Measurements from ENCODE around the gene PTPRG.

DNA sequence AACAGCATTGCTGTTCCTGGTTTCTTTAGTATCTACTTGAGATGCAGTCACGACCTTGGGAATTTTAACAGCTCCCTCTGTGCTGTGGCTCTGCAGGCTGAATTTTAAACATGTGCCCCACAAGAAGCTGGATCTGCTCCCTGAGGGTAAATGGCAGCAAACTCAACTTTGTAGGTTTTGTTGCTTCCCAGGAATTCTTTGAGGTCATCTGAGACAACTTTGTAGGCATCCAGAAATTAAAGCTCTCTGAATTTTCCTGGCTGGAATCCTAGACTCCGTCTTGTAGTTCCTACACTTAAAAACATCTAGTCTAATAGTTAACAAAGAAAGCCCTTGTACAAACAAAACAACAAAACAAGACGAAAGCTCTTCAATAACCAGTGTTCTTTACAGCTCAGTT, 445.7 kb downstream of the PTPRG start:
- TF ChIP-seq, protein P1, sequence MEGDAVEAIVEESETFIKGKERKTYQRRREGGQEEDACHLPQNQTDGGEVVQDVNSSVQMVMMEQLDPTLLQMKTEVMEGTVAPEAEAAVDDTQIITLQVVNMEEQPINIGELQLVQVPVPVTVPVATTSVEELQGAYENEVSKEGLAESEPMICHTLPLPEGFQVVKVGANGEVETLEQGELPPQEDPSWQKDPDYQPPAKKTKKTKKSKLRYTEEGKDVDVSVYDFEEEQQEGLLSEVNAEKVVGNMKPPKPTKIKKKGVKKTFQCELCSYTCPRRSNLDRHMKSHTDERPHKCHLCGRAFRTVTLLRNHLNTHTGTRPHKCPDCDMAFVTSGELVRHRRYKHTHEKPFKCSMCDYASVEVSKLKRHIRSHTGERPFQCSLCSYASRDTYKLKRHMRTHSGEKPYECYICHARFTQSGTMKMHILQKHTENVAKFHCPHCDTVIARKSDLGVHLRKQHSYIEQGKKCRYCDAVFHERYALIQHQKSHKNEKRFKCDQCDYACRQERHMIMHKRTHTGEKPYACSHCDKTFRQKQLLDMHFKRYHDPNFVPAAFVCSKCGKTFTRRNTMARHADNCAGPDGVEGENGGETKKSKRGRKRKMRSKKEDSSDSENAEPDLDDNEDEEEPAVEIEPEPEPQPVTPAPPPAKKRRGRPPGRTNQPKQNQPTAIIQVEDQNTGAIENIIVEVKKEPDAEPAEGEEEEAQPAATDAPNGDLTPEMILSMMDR (conservative IDR thresholded peaks at IDR 0.05; ENCODE audit: low read length): no peak
- no peak for TF ChIP-seq EZH2phosphoT487 (IDR thresholded peaks at IDR 0.05; ENCODE audit: borderline replicate concordance, low read depth, low read length)
